Stimulated activated CD4-positive, alpha-beta T cell treated with anti-CD3 and anti-CD28 coated beads, Interleukin-4, amount 100 ng/mL, for 4 hours (primary cell): ENCODE results near the gene CCDC154.

Experiments
- DNase-seq, 2 experiments: peaks; one replicate each; pipeline ENCODE4 v3.0.0-alpha.2; 2020

CCDC154 gene

GRCh38 chr16:1387331-1387730 is 57.0 kb downstream of the CCDC154 start:
- DNase-seq: no peak

- no peak for DNase-seq
These were observed 59.1 kb downstream of the CCDC154 start for GRCh38 chr16:1385232-1385631.
